Erythroblast (primary cell): ENCODE data around the gene CHST10.

Source experiments
- GATA1 ChIP-seq: IDR thresholded peaks from 2 replicates; pipeline ENCODE4 v1.6.1; 2011; ENCODE audit warnings: low read depth, mild to moderate bottlenecking, control low read depth, low read length, moderate library complexity
- POLR2A ChIP-seq: IDR thresholded peaks from 2 replicates; pipeline ENCODE4 v1.6.1; 2011; ENCODE audit warnings: mild to moderate bottlenecking, low read length

- TF ChIP-seq POLR2A (no peak), GATA1 (no peak)
These were observed 5.0 kb downstream of the CHST10 start for GRCh38 chr2:100412466-100412865.
